IMR-90 (cell line): ENCODE data around the gene HHLA2. TPM values are rescaled to one million over a fixed set of nuclear protein-coding genes. Genes with fewer than 3 reads are reported as not detected.

ENCODE experiments used
- ATAC-seq: fragments of 200-7000 bp; cut with Tn5 transposase; 2 replicates; pipeline ENCODE4 v1.9.1; 2020; ENCODE audit warnings: low read depth, mild to moderate bottlenecking, moderate library complexity
- BruUV-seq: library from RNA; stranded (reverse); fragments of 400-500 nt; replicated peaks from 2 replicates; lab custom pipeline; 2021; lab: Mats Ljungman, UMichigan
- CTCF ChIA-PET: fragments of 300-600 bp; formaldehyde crosslinking; extraction: SDS; loops from one replicate; lab custom pipeline; 2021; ENCODE audit warnings: antibody characterized with exemption; lab: Yijun Ruan, JAX
- POLR2A ChIA-PET: fragments of 300-600 bp; sonication (Branson Sonifier 250); formaldehyde crosslinking; loops from one replicate; lab custom pipeline; 2022; ENCODE audit warnings: antibody characterized with exemption; ENCODE audit not compliant: unreplicated experiment; lab: Charles Lee
- DNase-seq: peaks from one replicate; pipeline ENCODE4 v3.0.0; 2013
- H2AFZ ChIP-seq: replicated peaks from 2 replicates; pipeline ENCODE3; 2013; ENCODE audit warnings: low read length, mild to moderate bottlenecking; ENCODE audit not compliant: poor library complexity
- H2AK5ac ChIP-seq: 2 replicates; pipeline ENCODE4 v1.6.1; 2013; ENCODE audit warnings: low read depth, low read length, inconsistent platforms
- H2AK9ac ChIP-seq: replicated peaks from 2 replicates; pipeline ENCODE3; 2013; ENCODE audit warnings: mild to moderate bottlenecking, low read depth, low read length, moderate library complexity; ENCODE audit not compliant: poor library complexity
- H2BK120ac ChIP-seq: 2 replicates; pipeline ENCODE4 v1.6.1; 2013; ENCODE audit warnings: low read depth, low read length, inconsistent platforms
- H2BK15ac ChIP-seq: 3 replicates; pipeline ENCODE4 v1.6.1; 2013; ENCODE audit warnings: low read depth, low read length, inconsistent platforms
- H2BK20ac ChIP-seq: 2 replicates; pipeline ENCODE4 v1.6.1; 2013; ENCODE audit warnings: low read depth, mild to moderate bottlenecking, inconsistent platforms, low read length, moderate library complexity
- H2BK5ac ChIP-seq: 2 replicates; pipeline ENCODE4 v1.6.1; 2013; ENCODE audit warnings: mild to moderate bottlenecking, low read depth, low read length, inconsistent platforms; ENCODE audit not compliant: poor library complexity, severe bottlenecking
- H3K14ac ChIP-seq: replicated peaks from 2 replicates; pipeline ENCODE4 v1.6.1; 2013; ENCODE audit warnings: low read depth, low read length, inconsistent platforms
- H3K18ac ChIP-seq: 2 replicates; pipeline ENCODE4 v1.6.1; 2013; ENCODE audit warnings: low read depth, low read length, control low read depth
- H3K23ac ChIP-seq: 2 replicates; pipeline ENCODE4 v1.6.1; 2013; ENCODE audit warnings: low read depth, low read length, inconsistent platforms
- H3K27ac ChIP-seq: 2 replicates; pipeline ENCODE4 v1.5.1; 2013; ENCODE audit warnings: mild to moderate bottlenecking, control low read depth, low read length; ENCODE audit not compliant: insufficient read depth
- H3K27me3 ChIP-seq: 2 replicates; pipeline ENCODE4 v1.6.1; 2013; ENCODE audit warnings: low read length; ENCODE audit not compliant: control insufficient read depth, insufficient read depth
- H3K36me3 ChIP-seq: 2 replicates; pipeline ENCODE4 v1.6.1; 2013; ENCODE audit warnings: low read length, mixed read lengths; ENCODE audit not compliant: control insufficient read depth, insufficient read depth
- H3K4ac ChIP-seq: 2 replicates; pipeline ENCODE4 v1.6.1; 2013; ENCODE audit warnings: low read depth, low read length, inconsistent platforms
- H3K4me1 ChIP-seq: 2 replicates; pipeline ENCODE4 v1.6.1; 2013; ENCODE audit warnings: low read length, mixed read lengths; ENCODE audit not compliant: control insufficient read depth, insufficient read depth
- H3K4me2 ChIP-seq: 2 replicates; pipeline ENCODE4 v1.6.1; 2013; ENCODE audit warnings: low read depth, mild to moderate bottlenecking, control low read depth, low read length, moderate library complexity
- H3K4me3 ChIP-seq: 2 replicates; pipeline ENCODE4 v1.5.1; 2013; ENCODE audit warnings: low read depth, mild to moderate bottlenecking, control low read depth, low read length, moderate library complexity; ENCODE audit not compliant: insufficient read depth
- H3K56ac ChIP-seq: 2 replicates; pipeline ENCODE4 v1.6.1; 2013; ENCODE audit warnings: low read length, inconsistent platforms; ENCODE audit not compliant: insufficient read depth; ENCODE audit errors: extremely low read depth
- H3K79me1 ChIP-seq, 2 experiments: 2 replicates each; pipeline ENCODE4 v1.6.1; 2013; ENCODE audit warnings: low read length in 2 of 2, inconsistent platforms in 1 of 2, low read depth in 1 of 2
- H3K9ac ChIP-seq: 2 replicates; pipeline ENCODE4 v1.6.1; 2013; ENCODE audit warnings: low read depth, low read length, control low read depth
- H3K9me1 ChIP-seq: 2 replicates; pipeline ENCODE4 v1.6.1; 2013; ENCODE audit warnings: low read length, inconsistent platforms; ENCODE audit not compliant: insufficient read depth
- H3K9me3 ChIP-seq: 2 replicates; pipeline ENCODE4 v1.6.1; 2013; ENCODE audit warnings: low read length; ENCODE audit not compliant: control insufficient read depth, insufficient read depth
- H4K20me1 ChIP-seq: 2 replicates; pipeline ENCODE4 v1.6.1; 2013; ENCODE audit warnings: low read length, inconsistent platforms; ENCODE audit not compliant: insufficient read depth
- H4K5ac ChIP-seq: 2 replicates; pipeline ENCODE4 v1.6.1; 2013; ENCODE audit warnings: mild to moderate bottlenecking, low read depth, low read length, control low read depth
- H4K8ac ChIP-seq, 2 experiments: 2 replicates each; pipeline ENCODE4 v1.6.1; 2013; ENCODE audit warnings: low read depth in 2 of 2, low read length in 2 of 2, control low read depth in 1 of 2, inconsistent platforms in 1 of 2
- H4K91ac ChIP-seq: 2 replicates; pipeline ENCODE4 v1.6.1; 2013; ENCODE audit warnings: low read depth, low read length, inconsistent platforms; ENCODE audit not compliant: insufficient read depth
- BHLHE40 ChIP-seq: fragments of 150-350 bp; IDR thresholded peaks from 2 replicates; pipeline ENCODE4 v1.6.1; 2016; ENCODE audit warnings: mild to moderate bottlenecking, low read depth, low read length
- CHD1 ChIP-seq: IDR thresholded peaks from 2 replicates; pipeline ENCODE4 v1.6.1; 2012; ENCODE audit warnings: low read depth, low read length, improper control_type of control experiment
- CTCF ChIP-seq: conservative IDR thresholded peaks from 2 replicates; pipeline ENCODE4 v1.5.1; 2012; ENCODE audit warnings: mild to moderate bottlenecking, low read depth, low read length, improper control_type of control experiment
- ELK1 ChIP-seq: fragments of 150-350 bp; IDR thresholded peaks from 2 replicates; pipeline ENCODE4 v1.6.1; 2016; ENCODE audit warnings: low read depth, mild to moderate bottlenecking, low read length, moderate library complexity, borderline replicate concordance
- MAFK ChIP-seq: IDR thresholded peaks from 2 replicates; pipeline ENCODE4 v1.6.1; 2012; ENCODE audit warnings: low read depth, low read length, improper control_type of control experiment
- MAZ ChIP-seq: IDR thresholded peaks from 2 replicates; pipeline ENCODE4 v1.6.1; 2012; ENCODE audit warnings: low read depth, mild to moderate bottlenecking, low read length, improper control_type of control experiment, moderate library complexity, borderline replicate concordance
- MXI1 ChIP-seq: IDR thresholded peaks from 2 replicates; pipeline ENCODE4 v1.6.1; 2012; ENCODE audit warnings: low read depth, mild to moderate bottlenecking, low read length, moderate library complexity, borderline replicate concordance
- NFE2L2 ChIP-seq: fragments of 150-350 bp; IDR thresholded peaks from 2 replicates; pipeline ENCODE4 v1.6.1; 2016; ENCODE audit warnings: low read depth, mild to moderate bottlenecking, low read length
- POLR2A ChIP-seq: IDR thresholded peaks from 2 replicates; pipeline ENCODE4 v1.6.1; 2012; ENCODE audit warnings: mild to moderate bottlenecking, low read depth, low read length
- RAD21 ChIP-seq: IDR thresholded peaks from 2 replicates; pipeline ENCODE4 v1.6.1; 2012; ENCODE audit warnings: low read length, improper control_type of control experiment
- RCOR1 ChIP-seq: IDR thresholded peaks from 2 replicates; pipeline ENCODE4 v1.6.1; 2012; ENCODE audit warnings: mild to moderate bottlenecking, low read length, improper control_type of control experiment; ENCODE audit not compliant: insufficient replicate concordance
- RFX5 ChIP-seq: IDR thresholded peaks from 2 replicates; pipeline ENCODE4 v1.8.0; 2012; ENCODE audit warnings: low read depth, mild to moderate bottlenecking, low read length, moderate library complexity
- SMC3 ChIP-seq: fragments of 150-350 bp; IDR thresholded peaks from 2 replicates; pipeline ENCODE4 v1.6.1; 2016; ENCODE audit warnings: low read depth, mild to moderate bottlenecking, antibody characterized with exemption, low read length, moderate library complexity
- USF2 ChIP-seq: fragments of 150-350 bp; IDR thresholded peaks from 2 replicates; pipeline ENCODE4 v1.6.1; 2017; ENCODE audit warnings: mild to moderate bottlenecking, antibody characterized with exemption, low read length, low read depth
- WGBS, 2 experiments: methylation state at CpG; one replicate each; pipeline versions ENCODE4 v1.1.5 to v1.1.7; 2013; ENCODE audit warnings: missing lambda C conversion rate in 2 of 2; ENCODE audit not compliant: insufficient read length in 1 of 2; ENCODE audit errors: extremely low coverage in 2 of 2; 5-methylcytosine and 5-hydroxymethylcytosine counted together
- dilution Hi-C: fragments of 300-500 bp; cut with HindIII; formaldehyde crosslinking; loops from one replicate; pipeline ENCODE4 v1.14.3; 2018; ENCODE audit warnings: low sequenced_read_pairs; ENCODE audit not compliant: unreplicated experiment
- in situ Hi-C: fragments of 300-500 bp; cut with MboI; formaldehyde crosslinking; loops from 3 replicates; pipeline ENCODE4 v1.14.3; 2019; ENCODE audit warnings: low sequenced_read_pairs, inconsistent platforms, mixed read lengths
- intact Hi-C: fragments of 100-400 bp; cut with micrococcal nuclease; formaldehyde crosslinking; loops from 2 replicates; pipeline ENCODE4 v1.10.0; 2022
- polyA plus RNA-seq, 3 experiments: library from polyadenylated mRNA; depleted of rRNA; stranded (reverse); fragments of >200 nt; gene quantifications; 2 replicates each; pipeline ENCODE4 v1.2.3, GENCODE V29; 2012; ENCODE audit warnings: low replicate concordance in 1 of 3
- total RNA-seq: library from RNA; depleted of rRNA; stranded (reverse); fragments of >200 nt; gene quantifications from 2 replicates; pipeline ENCODE4 v1.2.3, GENCODE V29; 2012

HHLA2 gene
- total and polyA plus RNA-seq, 2 of the 4 experiments (the other 2 are of a cell fraction), result not detected

- TF ChIP-seq MXI1 (no peak), RFX5 (no peak), MAFK (no peak), USF2 (no peak), CHD1 (no peak), SMC3 (no peak), MAZ (no peak), CTCF (no peak), BHLHE40 (no peak), RAD21 (no peak), ELK1 (no peak), POLR2A (no peak), NFE2L2 (no peak), RCOR1 (no peak)
- CTCF ChIA-PET, result no interaction called here
These were observed 35.4 kb downstream of the HHLA2 start for GRCh38 chr3:108331792-108332191.

More at GRCh38 chr3:108331792-108332191, 35.4 kb downstream of the HHLA2 start:
- Histone ChIP-seq H4K5ac (no peak overlapping the region), H3K4ac (no peak overlapping the region), H3K9me3 (no peaks in the 10 kb centered on the region), H4K91ac (no peak overlapping the region), H3K56ac (no peak overlapping the region), H4K8ac (no peak overlapping the region), H2AK5ac (no peak overlapping the region), H3K27me3 (no peaks in the 10 kb centered on the region; the same call in 1 of the 2 replicates), H3K9ac (no peak overlapping the region), H2BK15ac (no peak overlapping the region), H3K23ac (no peak overlapping the region), H3K27ac (no peak overlapping the region), H2BK20ac (no peak overlapping the region), H3K9me1 (no peaks in the 10 kb centered on the region), H2BK5ac (no peak overlapping the region), H3K4me2 (no peak overlapping the region), H2AK9ac (no peak overlapping the region), H3K14ac (no peak overlapping the region), H3K36me3 (no peaks in the 10 kb centered on the region), H4K20me1 (no peaks in the 10 kb centered on the region), H3K18ac (no peak overlapping the region), H3K79me1 (no peaks in the 10 kb centered on the region), H2BK120ac (no peak overlapping the region), H3K4me3 (no peak overlapping the region), H2AFZ (no peak overlapping the region), H3K4me1 (no peaks in the 10 kb centered on the region)
- POLR2A ChIA-PET, result no interaction called here
- DNase-seq (no peak), ATAC-seq (no peak)
- dilution Hi-C loops, result no loop called here
- 100% methylated on average over 1 of the region's 3 CpGs; no CpG with 5 or more reads in 1 of the 2 experiments for WGBS, 2 experiments
- intact Hi-C loops, result no loop called here
- no TSS peak for BruUV-seq
- in situ Hi-C loops, result no loop called here
